Stimulated activated CD8-positive, alpha-beta memory T cell treated with anti-CD3 and anti-CD28 coated beads, Interleukin-15, amount 100 ng/mL, for 4 hours (primary cell): ENCODE measurements around the gene NEDD4L.

ENCODE experiments used
- DNase-seq, 2 donors: peaks; one replicate each; pipeline ENCODE4 v3.0.0-alpha.2; 2020; ENCODE audit warnings: low read depth in 2 of 2

The NEDD4L gene

DNA sequence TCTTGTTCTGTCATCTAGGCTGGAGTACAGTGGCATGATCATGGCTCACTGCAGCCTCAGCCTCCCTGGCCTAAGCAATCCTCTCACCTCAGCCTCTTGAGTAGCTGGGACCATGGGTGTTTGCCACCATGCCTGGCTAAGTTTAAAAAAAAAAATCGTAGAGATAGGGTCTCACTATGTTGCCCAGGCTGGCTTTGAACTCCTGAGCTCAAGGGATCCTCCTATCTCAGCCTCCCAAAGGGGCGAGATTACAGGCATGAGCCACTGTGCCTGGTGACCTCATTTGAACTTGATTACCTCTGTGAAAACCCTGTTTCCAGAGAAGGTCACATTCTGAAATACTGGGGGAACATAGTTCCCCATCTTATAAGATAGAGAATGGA is 190.3 kb downstream of the NEDD4L start:
- DNase-seq, result no peak

DNA sequence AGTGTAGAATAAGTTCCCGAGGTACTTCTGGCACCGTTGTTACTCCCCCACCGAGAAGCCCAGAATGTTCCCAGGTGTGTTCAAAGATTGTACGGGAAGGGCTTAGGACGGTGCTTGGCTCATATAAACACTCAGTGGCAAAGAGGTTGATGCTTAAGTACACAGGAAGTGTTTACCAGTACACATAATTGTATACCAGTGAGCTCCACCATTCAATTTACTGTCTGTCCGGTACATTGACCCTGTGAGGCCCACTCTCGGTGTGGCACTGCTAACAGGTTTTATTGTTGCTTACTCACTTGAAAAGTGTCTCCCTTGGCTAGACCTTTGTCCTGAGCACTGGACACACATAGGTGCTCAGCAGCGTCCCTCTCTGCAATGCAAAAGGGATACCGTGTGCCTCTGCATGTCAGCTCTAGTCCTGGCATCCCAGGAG is 191.0 kb downstream of the NEDD4L start:
- DNase-seq, result no peak

DNA sequence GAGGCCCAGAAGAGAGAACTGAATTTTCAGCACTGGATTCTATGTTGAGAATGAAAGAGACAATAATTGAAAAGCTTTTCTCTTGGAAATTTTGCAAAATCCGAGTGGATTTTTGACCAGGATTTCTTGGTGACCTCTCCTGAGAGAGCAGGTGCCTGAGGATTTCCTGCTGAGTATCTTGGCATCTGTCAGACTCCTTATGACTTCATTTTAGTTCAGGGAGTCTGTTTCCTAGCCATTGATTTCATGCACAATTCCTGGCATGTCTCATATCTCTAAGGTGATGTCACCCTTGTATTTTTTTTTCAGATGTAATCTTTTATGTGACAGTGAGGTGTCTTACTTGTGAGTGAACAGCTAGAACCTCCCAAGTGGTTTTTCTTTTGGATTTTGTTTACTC is 195.9 kb downstream of the NEDD4L start:
- DNase-seq, result no peak

DNA sequence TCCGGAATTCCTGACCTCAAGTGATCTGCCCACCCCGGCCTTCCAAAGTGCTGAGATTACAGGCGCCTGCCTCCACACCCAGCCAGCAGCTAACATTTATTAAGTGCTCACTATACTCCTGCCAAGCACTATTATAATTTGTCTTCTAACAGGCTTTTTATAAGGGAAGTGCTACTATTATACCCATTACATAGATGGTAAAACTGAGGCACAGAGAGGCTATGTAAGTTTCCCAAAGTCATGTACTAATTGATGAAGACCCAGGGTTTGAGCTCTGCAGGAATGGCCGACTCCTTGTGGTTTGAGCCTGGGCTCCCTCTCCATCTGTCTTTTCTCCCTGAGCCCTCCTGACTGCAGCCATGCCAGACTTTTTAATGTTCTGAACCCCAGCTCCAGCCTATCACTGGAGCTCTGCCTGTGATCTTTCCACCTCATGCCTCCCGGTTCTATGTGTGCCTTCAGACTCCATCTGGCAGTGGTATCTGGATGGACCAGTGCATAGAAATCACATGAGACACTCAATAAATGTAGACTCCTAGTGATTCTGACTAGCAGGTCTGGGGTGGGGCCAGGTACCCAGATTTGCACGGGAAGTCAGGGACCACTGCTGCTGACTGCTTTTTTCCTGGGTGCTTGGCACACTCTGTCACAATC is 197.1 kb downstream of the NEDD4L start:
- no peak for DNase-seq

DNA sequence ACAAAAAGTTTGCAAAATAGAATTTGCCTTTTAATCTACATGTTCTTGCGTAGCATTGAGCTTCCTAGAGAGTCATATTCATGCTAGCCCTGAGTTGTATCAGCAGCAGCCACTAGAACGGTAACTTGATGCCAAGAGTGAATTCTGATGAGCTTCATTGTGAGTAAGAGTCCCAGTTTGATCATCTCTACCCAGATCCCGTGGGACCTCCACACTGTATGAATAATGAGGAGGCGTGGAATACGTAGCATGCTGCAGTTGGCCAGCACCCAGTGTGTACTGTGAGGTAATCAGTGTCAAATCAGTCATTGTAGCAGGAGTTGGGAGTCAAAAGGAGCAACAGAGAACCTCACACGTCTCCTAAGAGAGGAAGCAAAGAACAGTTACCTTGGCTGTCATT is 197.9 kb downstream of the NEDD4L start:
- no peak for DNase-seq

DNA sequence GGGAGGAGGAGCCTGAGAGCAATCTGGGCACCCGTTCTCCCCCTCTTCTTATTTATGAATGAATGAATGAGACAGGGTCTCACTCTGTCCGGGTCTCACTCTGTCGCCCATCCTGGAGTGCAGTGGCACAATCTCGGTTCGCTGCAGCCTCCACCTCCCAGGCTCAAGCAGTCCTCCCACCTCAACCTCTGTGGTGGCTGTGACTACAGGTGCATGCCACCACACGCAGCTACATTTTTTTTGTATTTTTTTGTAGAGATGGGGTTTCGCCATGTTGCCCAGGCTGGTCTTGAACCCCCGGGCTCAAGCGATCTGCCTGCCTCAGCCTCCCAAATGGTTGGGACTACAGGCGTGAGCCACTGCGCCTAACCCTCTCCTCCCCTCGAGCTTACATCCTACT is 198.4 kb downstream of the NEDD4L start:
- DNase-seq, result no peak

DNA sequence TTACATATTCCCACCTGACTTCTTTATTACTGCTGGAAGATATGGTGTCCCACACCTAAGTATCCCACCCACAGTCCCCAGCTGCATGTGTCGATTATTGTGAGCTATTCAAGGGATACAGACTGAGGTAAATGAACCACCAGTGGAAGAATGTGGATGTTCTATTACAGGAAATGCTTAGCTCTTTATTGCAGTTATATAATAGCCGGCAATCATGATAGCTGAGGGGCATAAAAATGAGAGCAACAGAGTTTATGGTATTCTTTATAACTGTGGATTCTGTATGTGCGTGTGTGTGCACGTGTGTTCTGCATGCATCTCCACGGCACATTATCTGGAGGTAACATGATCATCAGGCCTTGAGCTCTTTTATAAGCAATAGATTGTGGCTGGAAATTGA is 198.9 kb downstream of the NEDD4L start:
- no peak for DNase-seq

DNA sequence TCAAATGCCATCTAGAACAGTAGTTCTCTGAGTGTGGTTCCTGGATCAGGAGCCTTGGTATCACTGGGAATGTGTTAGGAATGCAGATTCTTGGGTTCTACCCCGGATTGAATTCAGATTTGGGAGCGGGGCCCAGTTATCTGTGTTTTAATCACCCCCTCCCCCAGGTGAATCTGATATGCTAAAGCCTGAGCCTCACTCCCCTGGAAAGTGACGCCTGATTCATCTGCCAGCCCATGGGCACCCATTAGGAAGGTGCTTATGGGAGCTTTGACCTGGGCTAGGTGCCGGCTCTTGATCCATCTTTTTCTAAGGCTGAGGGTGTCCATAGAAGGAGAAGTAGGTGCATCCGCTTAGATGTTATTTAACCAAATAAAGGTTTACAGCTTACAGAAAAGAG is 199.4 kb downstream of the NEDD4L start:
- no peak for DNase-seq

DNA sequence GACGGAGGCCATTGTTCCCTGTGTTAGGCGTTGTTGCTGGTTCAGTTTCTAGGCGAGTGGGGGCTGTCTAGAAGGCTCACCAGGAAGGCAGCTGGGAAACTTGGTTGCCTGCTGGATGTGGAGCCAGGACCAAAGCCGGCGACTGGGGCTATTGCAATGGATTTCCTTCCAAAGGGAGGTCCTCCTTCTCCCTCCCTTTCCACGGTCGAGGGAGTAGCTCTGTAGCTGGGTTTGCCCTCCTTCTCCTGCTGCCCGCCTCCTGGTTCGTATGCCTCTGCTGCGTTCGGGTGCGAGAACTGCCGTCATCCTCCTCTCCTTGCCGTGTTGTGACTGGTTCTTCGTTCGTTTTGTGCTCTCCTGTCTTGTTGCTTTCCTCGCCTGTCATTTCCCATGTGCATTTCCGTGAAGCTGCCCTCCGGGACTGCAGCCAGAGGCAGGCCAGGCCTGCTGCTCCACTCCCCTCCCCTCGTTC is 203.4 kb downstream of the NEDD4L start:
- DNase-seq, result no peak

DNA sequence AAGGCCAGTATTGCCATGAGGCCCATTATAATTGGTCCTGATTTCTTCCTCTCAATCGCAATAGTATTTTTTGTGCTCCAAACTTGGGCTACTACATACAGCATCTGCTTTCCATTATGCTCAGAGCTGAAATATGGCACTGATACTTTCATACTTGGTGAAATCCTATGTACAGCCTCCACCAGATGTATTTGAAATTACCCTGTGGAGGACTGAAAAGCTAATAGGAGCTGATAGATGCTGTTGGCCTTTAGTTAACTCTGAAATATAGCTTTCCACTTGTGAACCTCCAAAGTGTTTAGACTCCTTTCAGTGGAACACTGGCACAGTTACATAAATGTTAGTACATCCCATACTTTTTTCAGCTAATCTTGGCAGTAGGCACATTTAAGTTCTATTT is 205.7 kb downstream of the NEDD4L start:
- DNase-seq, result no peak

DNA sequence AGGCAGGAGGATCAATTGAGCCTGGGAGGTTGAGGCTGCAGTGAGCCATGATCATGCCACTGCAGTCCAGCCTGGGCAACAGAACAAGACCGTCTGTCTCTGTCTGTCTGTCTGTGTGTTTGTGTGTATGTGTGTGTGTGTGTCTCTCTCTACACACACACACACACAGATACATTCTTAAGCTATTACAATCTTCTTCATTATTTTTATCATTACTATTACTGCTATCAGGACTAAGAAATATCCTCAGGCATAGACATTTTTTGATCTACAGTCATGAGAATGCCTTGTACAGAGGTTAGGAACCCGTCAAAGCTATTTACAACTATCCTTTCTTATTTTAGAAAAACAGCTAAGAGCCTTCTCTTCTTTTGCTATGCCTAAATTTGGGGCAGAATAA is 207.4 kb downstream of the NEDD4L start:
- no peak for DNase-seq

DNA sequence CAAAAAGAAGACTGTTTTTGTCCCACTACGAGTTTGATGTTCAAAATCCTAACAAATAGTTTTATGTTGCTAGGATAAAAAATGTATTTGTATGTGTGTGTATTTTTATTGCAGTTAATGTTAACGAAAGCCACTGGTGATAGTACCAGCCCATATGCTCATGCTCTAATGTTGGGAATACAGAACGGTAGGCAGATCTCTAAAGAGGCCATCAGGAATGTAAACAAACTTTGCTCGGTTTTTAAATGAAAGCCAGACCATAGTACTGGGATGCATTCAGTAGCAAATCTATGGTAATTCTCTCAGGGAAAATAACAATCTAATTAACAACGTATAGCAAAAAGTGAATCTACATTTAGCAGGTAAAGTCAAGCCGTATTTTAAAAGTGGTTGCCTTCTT is 208.1 kb downstream of the NEDD4L start:
- no peak for DNase-seq

DNA sequence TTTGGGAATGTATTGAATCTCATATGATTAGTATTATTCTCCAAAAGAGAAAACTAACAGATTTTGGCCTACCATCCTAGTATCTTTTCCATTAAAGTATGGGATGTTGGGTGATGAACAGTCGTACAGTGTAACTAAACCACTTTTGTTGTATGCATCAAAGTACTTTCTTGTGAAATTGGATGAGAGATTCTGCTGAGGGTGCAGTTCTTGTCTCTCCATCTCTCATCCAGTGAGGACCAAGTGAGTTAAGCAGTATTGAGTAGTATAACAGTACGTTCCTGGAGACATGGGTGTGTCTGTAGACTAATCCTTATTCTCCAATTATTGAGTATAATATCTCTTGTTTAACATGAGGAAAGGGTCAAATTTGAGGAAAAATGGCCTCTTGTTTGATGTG is 209.3 kb downstream of the NEDD4L start:
- no peak for DNase-seq

DNA sequence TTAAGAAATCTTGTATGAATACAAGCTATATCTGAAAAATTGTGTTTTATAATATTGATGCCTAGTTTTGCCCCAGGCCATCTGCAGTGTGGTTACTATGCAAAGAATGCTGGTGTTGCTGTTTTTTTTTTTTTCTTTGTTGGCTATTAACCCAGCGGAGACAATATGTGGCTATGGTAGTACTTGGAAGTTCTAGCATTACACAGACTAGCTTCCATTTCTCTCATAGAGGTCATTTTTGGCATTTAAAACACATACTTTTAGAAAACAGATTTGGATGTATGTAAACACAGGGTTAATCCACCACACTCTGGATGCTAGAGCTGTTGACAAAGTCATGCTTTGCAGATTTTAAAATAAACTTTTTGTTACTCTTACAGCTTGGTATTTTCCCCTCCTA is 209.8 kb downstream of the NEDD4L start:
- no peak for DNase-seq

DNA sequence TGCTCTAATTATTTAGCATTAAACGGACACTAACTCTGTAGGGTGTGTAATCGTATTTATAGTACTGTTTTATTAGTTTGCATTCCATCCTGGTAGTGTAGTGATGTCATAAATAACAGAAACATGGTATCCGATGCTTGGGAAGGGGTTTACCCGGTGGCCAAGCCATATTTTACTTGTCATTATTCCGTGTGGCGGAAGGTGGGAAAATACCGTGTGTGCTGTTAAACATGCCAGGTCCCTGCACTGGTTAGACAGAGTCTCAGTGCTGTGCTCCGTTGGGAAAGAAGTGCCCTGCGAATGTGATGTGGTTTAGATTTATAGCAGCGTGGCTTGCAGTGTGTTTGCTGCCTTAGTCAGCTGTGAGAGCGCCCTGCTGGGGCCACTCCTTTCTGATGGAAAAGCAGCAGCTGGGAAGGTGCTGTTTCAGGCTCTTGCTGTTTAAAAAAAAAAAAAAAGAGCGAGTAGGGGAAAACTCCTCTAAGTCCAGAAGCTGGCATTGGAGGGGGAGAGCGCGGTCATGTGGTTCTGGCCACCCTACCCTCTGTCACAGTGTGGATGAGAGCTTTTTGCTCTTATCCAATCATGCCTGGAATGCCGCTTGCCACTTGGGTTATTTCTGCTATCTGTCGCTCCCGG is 211.0 kb downstream of the NEDD4L start:
- no peak for DNase-seq

DNA sequence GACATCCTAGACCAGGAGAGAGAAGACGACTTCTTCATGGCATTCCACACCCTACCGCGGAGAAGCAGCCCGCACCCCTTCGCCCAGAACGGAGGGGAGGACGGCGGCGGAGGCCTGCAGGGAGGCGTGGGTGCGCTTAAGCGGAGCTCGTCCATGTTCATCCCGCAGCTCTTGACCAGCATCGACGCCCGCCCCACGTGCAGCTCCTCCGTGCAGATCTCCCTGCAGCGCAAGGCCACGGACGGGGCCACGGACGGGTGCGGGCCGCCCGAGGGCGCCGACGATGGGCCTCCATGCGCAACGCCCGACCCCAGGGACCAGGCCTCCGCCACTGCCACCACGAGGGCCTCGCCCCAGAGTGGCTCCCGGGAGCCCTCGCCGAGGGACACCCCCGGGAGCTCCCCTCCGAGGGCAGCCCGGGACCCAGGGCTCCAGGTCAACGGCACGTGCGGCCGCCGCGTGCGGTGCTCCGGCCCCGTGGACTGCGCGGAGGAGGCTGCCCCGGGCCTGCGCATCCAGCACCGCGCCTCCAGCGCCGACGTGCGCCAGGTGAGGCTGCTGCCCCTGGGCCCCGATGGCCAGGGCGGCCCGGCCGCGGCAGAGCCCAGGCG is 211.8 kb downstream of the NEDD4L start:
- DNase-seq, result no peak

DNA sequence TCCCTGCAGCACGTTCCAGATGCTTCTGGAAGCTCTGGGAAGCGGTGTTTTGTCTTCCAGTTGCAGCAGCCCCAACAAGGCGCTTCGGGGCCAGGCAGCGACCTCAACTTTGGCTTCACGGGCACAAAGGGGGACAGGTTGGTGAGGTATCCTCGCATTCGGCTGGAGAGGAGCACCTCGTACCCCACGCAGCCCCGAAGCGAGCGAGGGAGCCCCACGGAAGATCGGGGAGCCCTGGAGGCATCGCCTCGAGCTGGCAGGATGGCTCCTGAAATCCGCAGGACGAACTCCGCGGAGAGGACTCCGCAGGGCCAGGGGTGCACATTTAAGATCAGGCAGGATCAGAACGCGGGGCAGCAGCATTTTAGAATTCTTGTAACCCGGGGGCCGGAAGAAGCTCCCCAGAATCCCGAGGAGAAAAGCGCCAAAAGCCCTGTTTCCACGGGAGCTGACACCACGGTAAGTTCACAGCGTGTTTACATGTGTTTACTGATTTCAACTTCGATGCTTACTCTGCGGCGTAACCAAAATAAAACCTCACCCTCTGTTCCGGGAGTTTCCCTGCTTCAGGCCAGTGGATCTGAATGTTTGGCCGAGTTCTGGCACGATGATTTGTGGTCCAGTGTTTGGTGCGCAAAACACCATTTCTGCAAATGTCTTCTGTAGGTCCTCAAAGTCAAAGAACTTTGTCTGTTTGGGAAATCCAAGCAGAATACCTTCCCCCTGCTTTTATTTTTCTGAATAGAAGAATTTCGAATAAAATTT is 212.5 kb downstream of the NEDD4L start:
- DNase-seq, result no peak

DNA sequence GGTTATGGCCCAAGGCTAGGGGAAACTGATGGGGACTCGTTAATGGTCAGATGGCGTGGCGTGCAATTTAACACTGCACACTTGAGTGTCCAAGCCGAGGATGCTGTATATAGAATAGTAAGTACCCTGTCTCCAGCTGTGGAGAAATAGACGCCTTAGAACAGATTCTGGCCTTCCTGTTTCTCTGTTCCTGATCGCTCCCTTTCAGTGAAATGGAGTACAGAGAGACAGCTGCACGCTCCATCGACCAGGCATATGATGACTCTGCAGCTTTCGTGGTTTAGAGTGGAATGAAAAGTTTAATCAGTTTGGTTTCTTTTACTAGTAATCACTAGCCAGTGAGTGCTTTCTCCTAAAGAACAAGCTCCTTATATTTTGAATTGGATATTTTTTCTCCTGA is 213.4 kb downstream of the NEDD4L start:
- DNase-seq, result no peak

DNA sequence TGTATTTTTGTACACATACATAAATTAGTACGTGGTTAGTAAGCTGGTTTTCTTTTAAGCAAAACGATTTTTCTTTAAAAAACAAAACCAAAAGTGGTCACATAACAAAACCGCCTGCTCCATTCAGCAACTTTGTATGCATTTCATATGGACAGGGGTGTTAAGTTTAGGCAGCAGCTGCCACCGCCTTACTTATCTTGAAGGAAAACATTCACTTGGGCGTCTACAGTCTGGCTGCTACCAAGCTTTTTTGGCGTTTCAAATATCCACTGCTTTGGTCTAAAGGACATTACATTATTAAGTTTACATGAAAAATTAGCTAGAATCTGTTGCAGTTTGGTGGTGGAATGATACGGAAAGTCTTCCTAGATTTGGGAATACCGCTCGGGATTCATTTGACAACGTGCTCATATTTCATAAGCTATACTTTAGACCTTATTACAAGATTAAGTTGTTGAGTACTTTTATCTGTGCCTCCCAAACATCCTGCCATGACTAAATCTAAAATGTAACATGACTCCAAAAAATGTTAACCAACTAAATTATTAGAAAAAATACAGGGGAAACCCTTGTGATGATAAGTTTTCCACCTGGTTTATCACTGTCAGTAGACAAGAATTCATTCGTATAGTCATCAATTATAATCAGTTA is 214.8 kb downstream of the NEDD4L start:
- no peak for DNase-seq

DNA sequence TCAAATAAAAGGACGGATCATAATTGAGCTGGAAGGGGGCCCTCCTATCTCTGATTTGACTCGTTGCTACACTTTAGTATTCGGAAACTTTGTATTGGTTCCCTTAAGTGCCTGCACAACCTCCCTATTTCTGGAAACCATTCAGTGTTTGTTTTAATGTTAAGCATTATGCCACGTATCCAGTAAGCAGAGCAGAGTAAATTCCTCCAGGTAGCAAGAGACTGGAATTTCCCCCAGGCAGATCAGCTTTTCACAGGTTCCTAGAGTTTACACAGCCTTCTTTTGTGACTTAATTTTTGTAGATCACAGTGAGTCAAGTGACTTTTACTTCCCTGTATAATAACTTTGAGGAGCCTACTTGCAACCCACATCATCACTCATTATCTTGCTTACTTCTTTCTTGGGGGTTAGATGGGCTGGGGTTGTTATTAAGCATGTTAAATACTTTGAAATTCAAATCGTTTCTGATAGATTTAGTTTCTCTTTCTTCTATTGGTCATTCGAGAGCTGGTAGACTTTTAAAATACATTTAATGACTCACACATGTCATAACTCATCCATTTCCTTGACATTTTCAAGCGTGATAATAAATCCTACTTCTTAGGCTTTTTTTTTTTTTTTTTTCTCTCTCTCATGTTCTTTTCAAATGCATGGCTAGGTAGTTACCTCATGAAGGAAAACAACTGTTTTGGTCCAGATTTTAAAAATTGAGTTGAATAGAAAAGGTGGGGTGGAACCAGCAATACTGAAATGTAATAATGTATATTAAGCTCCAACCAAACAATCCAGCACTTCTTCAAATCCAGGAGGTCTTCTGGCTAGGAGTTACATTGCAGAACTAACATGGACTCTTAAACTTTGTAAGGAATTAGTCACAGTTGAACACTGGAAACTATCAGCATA is 219.3 kb downstream of the NEDD4L start:
- no peak for DNase-seq

DNA sequence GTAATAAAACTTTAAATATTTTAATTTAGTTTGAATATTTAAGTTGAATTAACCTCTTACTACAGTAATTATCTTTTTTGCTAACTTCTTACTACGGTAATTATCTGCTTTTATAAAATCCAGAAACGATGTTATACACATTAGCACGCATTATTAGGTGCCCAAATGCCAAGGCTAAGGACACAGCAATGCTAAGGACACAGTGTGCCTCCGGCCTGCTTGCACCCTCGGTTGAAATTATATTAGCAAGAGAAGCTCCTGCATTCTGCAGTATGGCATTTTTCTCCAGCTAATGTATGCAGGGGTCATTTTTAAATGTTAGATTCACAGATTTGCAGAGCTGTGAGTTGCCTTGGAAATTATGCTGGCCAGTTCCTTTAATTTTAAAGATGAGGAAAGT is 220.0 kb downstream of the NEDD4L start:
- DNase-seq, result no peak
